Measurements from ENCODE around the gene B4GALT1.

DNA sequence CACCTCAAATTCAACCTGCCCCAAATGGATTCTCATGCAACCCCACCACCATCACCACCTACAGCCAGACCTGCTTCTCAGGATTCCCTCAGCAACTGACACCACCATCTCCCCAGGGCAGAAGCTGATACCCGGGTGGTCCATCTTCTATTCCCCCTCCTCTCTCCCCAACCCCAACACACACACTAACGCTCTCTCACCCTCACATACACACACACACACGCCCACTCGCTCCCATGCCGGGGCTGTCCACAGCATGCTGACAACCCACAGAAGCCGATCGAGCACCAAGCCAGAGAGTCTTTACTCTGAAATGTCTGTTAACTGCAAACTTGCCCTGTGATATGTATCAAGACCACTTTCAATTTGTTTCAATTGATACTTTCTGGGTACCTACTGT is 28.4 kb downstream of the B4GALT1 start:
- TF ChIP-seq CTCF (IDR thresholded peaks at IDR 0.05 in 8 of 11, conservative IDR thresholded peaks at IDR 0.05 in 3 of 11) (no peak), POLR2A (IDR thresholded peaks at IDR 0.05) (no peak), POLR2AphosphoS5 (IDR thresholded peaks at IDR 0.05) (no peak)

Measured in spleen (tissue), 7 donors.